GM19351 (cell line): Measurements from ENCODE around the gene PLPP7.
"Not testable (repeated sequence)": the region's sequence is repeated elsewhere in the genome, so short reads cannot be mapped to it uniquely, and the experiment has no call there.

Experiments used
- ATAC-seq: cut with Tn5 transposase; IDR thresholded peaks from one replicate; pipeline ENCODE4 v1.9.1; 2021; ENCODE audit warnings: mild to moderate bottlenecking, moderate library complexity; ENCODE audit not compliant: unreplicated experiment

The PLPP7 gene

GRCh38 chr9:131266266-131267229 lies 23.0 kb upstream of the PLPP7 start:
- ATAC-seq = no peak

- ATAC-seq = no peak
These were observed 19.1 kb upstream of the PLPP7 start for GRCh38 chr9:131270171-131271015.

- ATAC-seq = not testable (repeated sequence)
These were observed 18.6 kb upstream of the PLPP7 start for GRCh38 chr9:131271016-131271273.

GRCh38 chr9:131271506-131271931 lies 18.0 kb upstream of the PLPP7 start:
- no peak for ATAC-seq

GRCh38 chr9:131272212-131272611 lies 17.3 kb upstream of the PLPP7 start:
- no peak for ATAC-seq

GRCh38 chr9:131273146-131273855 lies 16.2 kb upstream of the PLPP7 start:
- no peak for ATAC-seq

GRCh38 chr9:131273856-131274673 lies 15.5 kb upstream of the PLPP7 start:
- ATAC-seq = no peak

- ATAC-seq = no peak
These were observed 14.7 kb upstream of the PLPP7 start for GRCh38 chr9:131274674-131275331.

GRCh38 chr9:131275332-131276093 lies 14.0 kb upstream of the PLPP7 start:
- no peak for ATAC-seq

- no peak for ATAC-seq
These were observed 13.2 kb upstream of the PLPP7 start, which contains the start of gene FAM78A for GRCh38 chr9:131276094-131276888. FAM78A (minus strand) TSS chr9:131276510; CDS start chr9:131276179, 331 bp downstream.

- no peak for ATAC-seq
These were observed 12.6 kb upstream of the PLPP7 start for GRCh38 chr9:131276891-131277286.

- ATAC-seq = no peak
These were observed 12.1 kb upstream of the PLPP7 start for GRCh38 chr9:131277287-131277909.

- no peak for ATAC-seq
These were observed 11.4 kb upstream of the PLPP7 start for GRCh38 chr9:131277910-131278701.

- no peak for ATAC-seq
These were observed 10.8 kb upstream of the PLPP7 start for GRCh38 chr9:131278702-131279111.

- no peak for ATAC-seq
These were observed 10.2 kb upstream of the PLPP7 start for GRCh38 chr9:131279196-131279862.

- no peak for ATAC-seq
These were observed 9.5 kb upstream of the PLPP7 start for GRCh38 chr9:131279863-131280570.
